Stomach (tissue), 9 donors: ENCODE data around the gene FSTL4. TPM values are rescaled to one million over a fixed set of nuclear protein-coding genes. Genes with fewer than 3 reads are reported as not detected.

Experiments used
- DNase-seq, 2 donors: peaks; one replicate each; pipeline versions ENCODE4 v3.0.0 to v3.0.0-alpha.2; 2013 to 2019
- H3K27ac ChIP-seq, 5 donors: fragments of 200-600 bp in 4 of 5; sonication (generic) in 4 of 5; one replicate each; pipeline ENCODE4 v1.5.1; 2013 to 2019; ENCODE audit warnings: mild to moderate bottlenecking in 1 of 5, moderate library complexity in 1 of 5
- H3K27me3 ChIP-seq, 3 donors: fragments of 200-600 bp; sonication (generic); one replicate each; pipeline ENCODE4 v1.5.1; 2017 to 2019; ENCODE audit warnings: mixed run types in 1 of 3
- H3K36me3 ChIP-seq, 4 donors: fragments of 200-600 bp; sonication (generic); 1 replicate in 3 of 4; 2 replicates in 1 of 4; pipeline ENCODE4 v1.5.1; 2016 to 2019
- H3K4me1 ChIP-seq, 4 donors: fragments of 200-600 bp; sonication (generic); one replicate each; pipeline ENCODE4 v1.5.1; 2016 to 2019
- H3K4me3 ChIP-seq, 4 donors: fragments of 200-600 bp; sonication (generic) in 3 of 4; one replicate each; pipeline ENCODE4 v1.5.1; 2016 to 2019; ENCODE audit warnings: mild to moderate bottlenecking in 1 of 4
- H3K9me3 ChIP-seq, 4 donors: fragments of 200-600 bp; sonication (generic); one replicate each; pipeline ENCODE4 v1.5.1; 2016 to 2019
- CTCF ChIP-seq, 7 experiments: fragments of 450-650 bp in 4 of 7; fragments of 200-600 bp in 3 of 7; sonication (generic) in 3 of 7; IDR thresholded peaks; one replicate each; pipeline ENCODE4 v1.5.1; 2016 to 2019; ENCODE audit warnings: antibody characterized with exemption in 7 of 7, control low read depth in 2 of 7, mild to moderate bottlenecking in 1 of 7
- EP300 ChIP-seq: sonication (generic); formaldehyde crosslinking; IDR thresholded peaks from one replicate; pipeline ENCODE4 v1.6.1; 2017; ENCODE audit warnings: antibody characterized with exemption
- POLR2A ChIP-seq, 4 donors: fragments of 450-650 bp; IDR thresholded peaks; one replicate each; pipeline ENCODE4 v1.6.1; 2016; ENCODE audit warnings: antibody characterized with exemption in 4 of 4, control low read depth in 2 of 4, mild to moderate bottlenecking in 1 of 4, moderate library complexity in 1 of 4
- POLR2AphosphoS5 ChIP-seq, 3 donors: sonication (generic); formaldehyde crosslinking; IDR thresholded peaks; one replicate each; pipeline ENCODE4 v1.6.1; 2016; ENCODE audit warnings: antibody characterized with exemption in 3 of 3
- WGBS, 5 donors: extraction: QIAGEN DNeasy Blood & Tissue Kit in 3 of 5; methylation state at CpG; one replicate each; pipeline versions ENCODE4 v1.1.5 to v1.1.7; 2013 to 2018; 5-methylcytosine and 5-hydroxymethylcytosine counted together
- intact Hi-C: fragments of 100-400 bp; cut with DNase I; formaldehyde crosslinking; loops from one replicate; pipeline ENCODE4 v1.15.1; 2023; ENCODE audit warnings: low total_unique reads
- polyA plus RNA-seq, 3 donors: library from polyadenylated mRNA; stranded (reverse); fragments of 200-250 nt; gene quantifications; one replicate each; pipeline ENCODE4 v1.2.3, GENCODE V29; 2013
- total RNA-seq, 5 donors: library from RNA; depleted of rRNA; stranded (reverse); fragments of >200 nt; gene quantifications; one replicate each; pipeline versions ENCODE4 v1.1.0 to v1.2.3, GENCODE V29; 2014 to 2016
- donor health status: healthy with polysubstance abuse.
- donor health status: Bipolar disorder and iron deficiency.
- donor health status: healthy.

The FSTL4 gene
- total and polyA plus RNA-seq, 8 donors: 0.37 to 0.55 TPM; not detected in 6

GRCh38 chr5:133581348-133581747, 31.0 kb downstream of the FSTL4 start:
- Histone ChIP-seq H3K9me3 (no peaks in the 10 kb centered on the region), H3K27me3 (peaks cover 0 to 24% (median 4%) of the 10 kb centered on the region in 3 donors), H3K27ac (no peak overlapping the region), H3K4me3 (no peak overlapping the region), H3K36me3 (no peaks in the 10 kb centered on the region), H3K4me1 (no peaks in the 10 kb centered on the region)
- WGBS, 5 donors: 62 to 77% (median 74%) methylated on average over 5 of the region's 5 CpGs
- no peak for DNase-seq
- intact Hi-C loops: no loop called here
- TF ChIP-seq CTCF (IDR thresholded peaks at IDR 0.05) (no peak), EP300 (no peak), POLR2A (IDR thresholded peaks at IDR 0.05) (no peak), POLR2AphosphoS5 (IDR thresholded peaks at IDR 0.05) (no peak)

DNA sequence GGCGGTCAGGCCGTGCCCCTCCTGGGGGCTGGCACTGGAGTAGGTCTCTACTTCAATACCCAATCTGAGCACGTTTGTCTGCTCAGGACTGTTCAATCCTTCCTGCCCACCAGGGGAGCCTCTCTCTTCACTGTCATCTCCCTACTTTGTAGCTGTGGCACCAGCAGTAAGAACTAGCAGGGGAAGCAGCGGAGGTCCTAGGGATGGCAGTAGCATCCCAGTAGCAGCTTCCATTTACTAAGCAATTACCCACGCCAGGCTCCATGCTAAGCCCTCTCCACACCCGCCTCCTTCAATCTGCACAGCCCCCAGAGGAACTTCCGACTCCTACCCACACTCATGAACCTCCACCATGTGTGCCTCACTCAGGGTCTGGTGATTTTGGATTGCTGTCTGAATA, 31.7 kb downstream of the FSTL4 start:
- no peak for DNase-seq
- no peak overlapping the region for H3K27ac ChIP-seq
- no peak overlapping the region for H3K4me3 ChIP-seq
- intact Hi-C loops: no loop called here
- no peaks in the 10 kb centered on the region for H3K36me3 ChIP-seq
- H3K4me1 ChIP-seq: no peaks in the 10 kb centered on the region
- peaks cover 0 to 24% (median 4%) of the 10 kb centered on the region in 3 donors for H3K27me3 ChIP-seq
- no peaks in the 10 kb centered on the region for H3K9me3 ChIP-seq
- TF ChIP-seq POLR2AphosphoS5 (IDR thresholded peaks at IDR 0.05): no peak
- TF ChIP-seq POLR2A (IDR thresholded peaks at IDR 0.05): no peak
- no peak for TF ChIP-seq CTCF (IDR thresholded peaks at IDR 0.05)
- TF ChIP-seq EP300: no peak
- WGBS, 5 donors: 70 to 81% (median 79%) methylated on average over 7 of the region's 7 CpGs

DNA sequence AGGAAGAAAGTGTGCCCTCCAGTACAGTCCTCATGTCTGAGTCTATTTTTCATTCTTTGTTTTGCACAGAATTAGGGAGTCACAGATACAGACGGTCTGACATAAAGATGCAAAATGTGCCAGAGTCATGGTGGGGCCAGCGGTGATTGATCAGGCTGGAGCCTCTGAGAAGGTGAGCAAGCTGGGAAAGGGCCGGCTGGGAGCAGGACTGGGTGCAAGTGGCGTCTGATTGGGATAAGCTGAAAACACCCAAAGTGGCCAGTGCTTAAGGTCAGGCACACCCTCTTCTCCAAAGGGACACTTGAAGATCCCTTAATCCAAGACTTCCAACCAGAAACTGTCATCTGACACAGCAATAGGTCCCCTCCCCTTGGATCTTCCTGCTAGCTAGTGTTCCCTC, 32.6 kb downstream of the FSTL4 start:
- WGBS, 5 donors: 73 to 82% (median 76%) methylated on average over 4 of the region's 4 CpGs
- H3K9me3 ChIP-seq: no peaks in the 10 kb centered on the region
- H3K36me3 ChIP-seq: no peaks in the 10 kb centered on the region
- H3K27me3 ChIP-seq: peaks cover 0 to 24% (median 4%) of the 10 kb centered on the region in 3 donors
- H3K27ac ChIP-seq: no peak overlapping the region
- H3K4me1 ChIP-seq: no peaks in the 10 kb centered on the region
- no peak overlapping the region for H3K4me3 ChIP-seq
- DNase-seq: no peak
- TF ChIP-seq POLR2AphosphoS5 (IDR thresholded peaks at IDR 0.05) (no peak), EP300 (no peak), POLR2A (IDR thresholded peaks at IDR 0.05) (no peak), CTCF (IDR thresholded peaks at IDR 0.05) (no peak)
- intact Hi-C loops: no loop called here

DNA sequence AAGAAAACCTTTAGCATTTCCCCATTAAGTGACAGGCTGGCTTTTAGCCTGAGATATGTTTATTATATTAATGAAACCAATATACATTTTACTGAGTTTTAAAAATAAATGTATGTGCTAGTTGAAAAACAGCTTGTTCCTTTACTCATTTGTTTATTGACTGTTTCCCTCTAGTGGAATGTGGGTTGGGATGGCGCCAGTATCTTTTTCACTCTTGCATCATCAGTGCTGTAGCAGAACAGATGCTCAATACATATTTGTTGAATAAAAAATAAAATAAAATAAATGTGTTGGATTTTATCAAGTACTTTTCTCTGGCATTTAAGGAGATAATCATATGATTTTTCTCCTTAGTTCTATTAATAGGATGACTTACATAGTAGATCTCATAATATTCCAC, 43.0 kb downstream of the FSTL4 start:
- peaks cover 0 to 7% (median 0%) of the 10 kb centered on the region in 3 donors for H3K27me3 ChIP-seq
- 63 to 76% (median 72%) methylated on average over 1 of the region's 1 CpG for WGBS, 5 donors
- H3K4me1 ChIP-seq: no peaks in the 10 kb centered on the region
- TF ChIP-seq EP300 (no peak), POLR2A (IDR thresholded peaks at IDR 0.05) (no peak), CTCF (IDR thresholded peaks at IDR 0.05) (no peak), POLR2AphosphoS5 (IDR thresholded peaks at IDR 0.05) (no peak)
- H3K9me3 ChIP-seq: peaks cover 0 to 23% (median 13%) of the 10 kb centered on the region in 4 donors
- H3K36me3 ChIP-seq: no peaks in the 10 kb centered on the region
- no peak overlapping the region for H3K4me3 ChIP-seq
- intact Hi-C loops: no loop called here
- H3K27ac ChIP-seq: no peak overlapping the region
- peak in 1 of 2 donors; percentile 37 for DNase-seq
